Pons (tissue), 1 donor: Measurements from ENCODE around the gene YTHDF1.

Source experiments
- DNase-seq: peaks from one replicate; pipeline ENCODE4 v3.0.0-alpha.2; 2016; ENCODE audit warnings: low spot score

The YTHDF1 gene

DNA sequence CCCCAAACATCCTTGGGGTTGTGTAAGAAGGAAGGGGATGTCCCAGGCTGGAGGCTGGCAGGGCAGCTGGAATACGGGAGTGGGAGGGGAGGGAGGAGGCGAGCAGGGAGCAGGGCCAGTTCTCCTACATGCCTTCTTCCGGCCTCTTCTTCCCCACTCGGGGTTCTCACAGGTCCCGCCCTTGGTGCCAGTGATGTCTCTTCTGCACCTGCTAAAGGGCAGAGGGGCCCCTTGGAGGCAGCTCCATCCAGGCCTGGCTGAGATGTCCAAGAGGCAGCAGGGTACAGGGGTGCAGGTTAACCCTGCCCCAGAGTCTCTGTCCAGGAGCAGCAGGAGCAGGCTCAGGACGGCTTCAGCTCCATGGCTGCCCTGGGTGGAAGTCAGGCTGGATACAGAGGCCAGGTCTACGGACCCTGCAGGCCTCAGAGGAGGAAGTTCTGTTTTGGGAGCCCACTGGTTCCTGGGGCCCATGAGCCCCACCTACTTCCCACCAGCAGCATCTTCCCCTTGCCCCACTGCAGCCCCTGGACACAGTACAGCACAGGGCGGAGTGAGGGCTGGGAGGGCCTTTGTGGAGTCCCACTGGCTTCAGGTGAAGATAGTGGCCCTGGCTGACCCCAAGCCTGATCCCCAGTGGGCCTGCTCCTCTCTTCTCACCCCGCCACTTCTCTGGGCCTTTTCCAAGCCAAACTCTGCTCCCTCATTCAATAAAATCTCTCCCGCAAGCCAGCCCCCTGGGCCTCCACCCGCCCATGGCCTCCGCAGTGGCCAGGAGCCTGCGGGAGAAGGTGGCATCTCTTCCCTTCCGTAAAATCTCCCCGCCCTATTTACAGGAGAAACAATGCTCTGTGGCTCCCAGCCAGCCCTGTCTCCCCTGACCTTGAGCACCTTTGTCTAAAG is 60.4 kb downstream of the YTHDF1 start:
- no peak for DNase-seq

DNA sequence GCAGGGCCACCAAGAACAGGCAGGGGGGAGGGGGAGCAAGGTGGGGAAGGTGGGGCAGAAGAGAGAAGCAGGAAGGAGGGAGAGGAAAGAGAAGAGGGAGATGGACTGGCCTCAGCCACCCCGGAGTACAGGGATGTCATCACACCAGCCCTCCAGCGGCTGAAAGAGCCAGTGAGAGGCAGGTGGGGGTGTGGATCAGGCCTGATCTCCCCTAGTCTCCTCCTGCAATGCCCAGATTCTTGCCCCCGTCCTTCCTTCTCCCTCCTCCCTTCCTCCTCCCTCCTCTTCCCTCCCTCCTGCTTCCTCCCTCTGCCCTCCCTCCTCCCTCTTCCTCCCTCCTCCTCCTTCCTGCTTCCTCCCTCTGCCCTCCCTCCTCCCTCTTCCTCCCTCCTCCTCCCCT is 61.5 kb downstream of the YTHDF1 start:
- DNase-seq: no peak

DNA sequence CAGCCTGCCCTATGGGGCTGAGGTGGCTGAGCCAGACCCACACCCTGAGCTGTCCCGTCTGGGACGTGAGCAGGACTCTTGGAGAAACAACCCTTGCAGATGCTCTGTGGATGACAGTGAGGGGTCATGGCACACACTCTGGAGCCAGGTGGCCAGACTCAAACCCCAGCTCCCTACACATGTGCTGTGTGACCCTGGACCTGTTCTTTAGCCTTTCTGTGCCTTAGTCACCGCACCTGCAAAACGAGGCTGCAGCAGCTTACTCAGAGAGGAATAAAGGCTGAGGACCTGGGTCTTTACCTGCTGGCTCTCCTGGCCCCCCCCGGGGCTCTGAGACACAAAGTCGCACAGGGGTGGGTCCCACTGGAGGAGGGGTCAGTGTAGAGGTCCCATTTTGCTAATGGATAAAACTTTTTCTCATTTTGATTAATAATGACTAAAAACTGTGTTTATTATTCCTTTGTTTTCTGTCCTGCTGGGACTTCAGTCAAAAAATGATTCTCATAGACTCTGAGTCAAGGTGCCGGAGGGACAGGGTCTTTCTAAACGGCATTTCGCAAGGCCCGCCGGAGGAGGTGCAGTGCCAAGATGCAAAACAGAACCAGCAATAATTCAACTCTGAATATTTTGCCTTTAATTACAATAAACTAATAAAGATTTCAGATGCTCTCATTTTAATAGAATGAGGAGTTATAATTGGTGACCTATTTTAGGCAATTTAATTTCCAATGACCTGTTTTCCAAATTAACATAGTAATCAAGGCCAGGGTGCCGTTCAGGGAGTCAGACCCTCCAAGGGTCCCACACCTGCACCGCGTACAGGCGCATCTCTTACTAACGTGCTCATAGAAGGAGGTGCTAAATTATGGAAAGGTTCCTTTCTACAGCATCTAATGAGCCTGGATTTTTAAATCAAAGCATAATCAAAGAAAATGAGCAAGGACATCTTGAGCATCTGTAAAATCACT is 62.4 kb downstream of the YTHDF1 start:
- no peak for DNase-seq

DNA sequence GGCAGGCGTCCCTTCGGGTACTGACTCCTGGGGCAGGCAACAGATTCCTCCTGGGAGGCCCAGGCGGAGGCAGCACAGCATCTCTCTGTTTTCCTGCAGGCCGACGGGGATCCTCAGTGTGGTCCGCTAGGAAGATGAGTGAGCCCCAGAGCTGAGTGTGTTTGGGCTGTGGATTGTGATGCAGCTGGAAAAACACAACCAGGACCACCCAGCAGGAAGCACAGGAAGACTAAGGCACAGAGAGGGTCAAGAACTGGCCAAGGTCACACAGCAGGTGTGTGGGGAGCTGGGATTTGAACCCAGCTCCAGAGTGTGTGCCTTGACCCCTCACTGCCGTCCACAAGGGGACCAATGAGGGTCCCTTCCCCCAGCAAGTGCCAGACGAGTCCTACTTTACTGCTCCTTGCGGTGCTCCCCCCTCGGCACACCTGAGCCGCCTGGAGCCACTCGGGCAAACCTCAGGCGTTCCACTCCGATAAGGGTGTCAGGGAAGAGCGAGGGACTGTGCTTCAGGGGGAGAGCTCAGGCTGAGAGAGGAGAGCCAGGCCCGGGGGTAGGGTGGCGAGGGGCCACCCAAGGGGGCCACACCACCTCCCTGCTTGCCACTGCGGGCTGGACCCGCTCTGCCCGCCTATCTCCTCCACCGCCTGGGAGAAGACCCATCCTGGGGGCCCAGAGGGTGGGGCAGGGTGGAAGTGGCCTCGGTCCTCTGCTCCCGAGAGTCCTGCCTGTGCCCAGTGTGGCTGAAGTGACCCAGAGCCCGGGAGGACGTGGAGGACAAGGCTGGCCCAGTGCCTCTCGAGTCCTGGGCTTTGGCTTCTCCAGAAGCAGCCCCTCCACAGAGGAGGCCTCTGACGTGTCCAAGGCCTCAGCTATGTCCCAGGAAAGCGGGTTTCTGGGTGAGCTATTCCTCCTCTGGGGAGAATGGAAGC is 63.3 kb downstream of the YTHDF1 start:
- DNase-seq: no peak

DNA sequence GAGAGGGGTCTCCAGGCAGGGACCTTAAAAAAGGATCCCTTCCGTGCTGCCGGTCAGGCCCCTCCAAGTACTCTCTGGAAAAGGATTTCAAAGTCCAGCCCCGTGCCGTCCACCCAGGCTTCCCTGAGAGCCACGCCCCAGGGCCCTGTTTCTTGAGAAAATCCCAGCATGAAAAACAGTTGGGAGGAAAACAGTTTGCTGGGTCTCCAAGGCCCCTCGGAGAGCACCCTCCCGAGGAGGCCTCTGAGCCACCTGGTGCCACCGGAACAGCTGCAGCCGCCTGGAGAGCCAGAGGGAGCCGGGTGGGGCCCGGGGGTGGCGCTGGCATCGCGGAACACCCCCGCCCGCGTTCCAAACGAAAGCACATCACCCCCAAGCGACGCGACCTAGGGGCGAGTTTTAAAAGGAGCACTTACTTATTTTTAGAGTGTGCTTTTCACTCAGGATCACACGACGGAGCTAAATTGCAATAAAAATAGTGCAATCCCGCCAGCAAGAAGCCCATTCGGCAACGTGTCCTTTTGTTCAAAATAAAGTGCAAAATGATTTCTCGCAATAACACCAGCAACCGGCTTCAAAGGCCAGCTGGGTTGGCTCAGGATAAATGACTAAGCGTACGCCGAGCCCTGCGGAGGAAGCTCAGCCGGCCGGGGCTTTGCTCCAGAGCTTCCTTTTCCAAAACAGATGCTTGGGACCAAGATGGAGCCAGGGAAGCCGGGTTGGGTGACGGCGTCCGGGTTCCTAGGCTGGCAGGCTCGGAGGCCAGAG is 64.2 kb downstream of the YTHDF1 start:
- no peak for DNase-seq

DNA sequence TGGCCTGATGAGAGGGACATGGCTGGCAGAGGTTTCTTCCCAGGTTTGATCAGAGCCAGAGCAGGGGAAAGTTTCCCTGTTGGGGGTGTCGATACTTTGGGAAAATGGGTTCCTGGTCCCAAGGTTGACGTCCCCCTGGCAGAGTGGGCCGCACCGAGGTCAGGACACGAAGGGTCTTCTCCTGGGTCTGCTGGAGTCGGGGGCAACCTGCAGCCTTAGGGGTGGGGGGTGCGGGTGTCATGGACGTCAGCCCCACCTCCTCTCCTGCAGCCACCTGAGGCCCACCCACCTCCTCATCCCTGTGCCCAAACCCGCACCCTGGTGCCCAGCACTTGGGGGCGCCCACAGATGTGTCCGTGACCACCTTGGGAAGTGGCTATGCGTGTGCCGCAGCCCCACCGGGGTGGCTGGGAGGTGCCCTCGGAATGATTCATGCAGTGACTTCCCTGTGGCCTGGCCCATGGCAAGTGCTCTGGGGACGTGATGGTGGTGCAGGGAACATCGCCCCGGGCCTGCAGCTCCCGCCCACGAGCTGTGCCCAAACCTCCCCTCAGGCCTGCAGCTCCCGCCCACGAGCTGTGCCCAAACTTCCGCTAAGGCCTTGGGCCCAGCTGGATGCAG is 64.9 kb downstream of the YTHDF1 start:
- DNase-seq: no peak

DNA sequence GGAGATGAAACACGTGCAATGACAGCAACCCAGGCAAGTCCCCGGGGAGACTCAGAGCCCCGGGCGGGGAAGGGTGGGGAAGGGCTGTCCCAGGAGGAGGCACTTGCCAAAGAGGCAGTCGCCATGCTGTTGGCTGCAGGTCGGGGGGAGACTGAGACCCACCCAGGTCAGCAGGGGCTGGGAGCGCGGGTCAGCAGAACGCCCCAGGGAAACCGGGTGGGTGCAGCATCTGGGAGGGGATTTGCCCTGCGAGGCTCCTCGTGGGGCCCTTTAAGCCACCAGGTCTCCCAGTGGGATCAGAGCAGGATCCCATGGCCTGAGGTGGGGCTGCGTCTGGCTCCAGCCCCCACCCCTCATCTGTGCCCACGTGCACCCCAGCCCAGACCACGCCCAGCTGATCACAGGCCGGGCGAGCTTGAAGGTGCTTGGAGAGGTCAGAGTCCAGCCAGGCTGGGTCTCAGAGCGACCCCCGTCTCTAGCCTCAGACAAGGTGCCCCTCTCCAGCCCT is 65.5 kb downstream of the YTHDF1 start:
- DNase-seq: no peak

DNA sequence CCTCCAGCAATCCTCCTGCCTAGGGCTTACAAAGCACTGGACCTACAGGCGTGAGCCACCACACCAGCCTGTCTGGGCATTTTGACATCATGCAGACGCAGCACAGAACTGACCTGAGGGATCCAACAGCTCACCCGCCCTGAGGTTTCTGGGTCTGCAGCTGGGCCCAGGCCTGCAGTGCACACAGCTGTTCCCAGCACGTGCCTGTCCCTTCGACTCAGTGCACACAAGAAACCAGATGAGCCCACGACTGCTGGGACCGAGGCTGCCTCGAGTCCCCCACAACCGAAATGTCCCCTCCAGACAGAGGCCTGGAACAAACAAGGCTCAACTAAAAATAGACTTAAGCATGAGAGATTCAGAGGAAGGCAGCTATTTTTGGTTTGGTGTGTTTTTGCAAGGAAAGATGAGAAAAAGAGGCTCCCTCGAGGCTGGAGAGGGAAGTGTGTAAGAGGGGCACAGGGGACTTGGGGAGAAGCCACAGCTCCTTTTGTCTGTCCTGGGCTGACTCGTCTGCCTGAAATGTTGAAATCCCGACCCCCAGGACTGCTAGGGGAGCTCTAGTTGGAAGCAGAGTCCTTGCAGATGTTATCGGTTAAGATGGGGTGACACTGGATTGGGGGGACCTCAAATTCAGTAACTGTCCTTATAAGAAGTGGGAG is 66.3 kb downstream of the YTHDF1 start:
- peak; percentile 2 for DNase-seq

DNA sequence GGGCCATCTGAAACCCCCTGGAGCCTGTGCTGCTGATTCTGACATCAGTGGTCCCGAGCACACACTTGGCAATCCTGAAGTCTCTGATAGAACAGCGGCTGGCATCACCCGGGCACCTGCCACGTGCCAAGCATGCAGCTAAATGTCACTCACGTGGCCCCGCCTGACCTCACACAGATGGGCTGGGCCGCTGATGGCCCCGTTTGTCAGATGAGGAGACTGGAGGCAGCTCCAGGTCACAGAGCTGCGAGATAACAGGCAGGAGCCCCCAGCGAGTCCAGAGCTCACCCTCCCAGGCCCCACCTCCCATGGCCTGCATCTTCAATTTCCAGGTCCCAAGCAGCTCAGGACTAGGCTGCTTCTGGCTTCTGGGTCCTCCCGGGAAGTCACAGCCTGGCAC is 67.2 kb downstream of the YTHDF1 start:
- DNase-seq: no peak

DNA sequence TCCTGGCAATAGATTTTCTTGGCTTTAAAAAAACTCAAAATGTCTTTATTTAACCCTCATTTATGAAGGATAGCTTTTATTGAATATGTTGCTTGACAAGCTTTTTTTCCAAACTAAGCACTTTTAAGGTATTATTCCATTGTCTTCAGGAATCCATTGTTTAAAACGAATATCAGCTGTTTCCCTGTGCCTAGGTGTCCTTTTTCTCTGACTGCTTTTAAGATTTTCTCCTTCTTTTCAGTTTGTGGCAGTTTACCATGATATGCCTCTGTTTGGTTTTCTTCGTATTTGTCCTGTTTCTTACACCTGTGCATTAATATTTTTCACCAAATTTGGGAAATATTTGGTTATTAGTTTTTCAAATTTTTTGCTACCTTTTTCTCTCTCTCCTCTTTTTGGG is 68.4 kb downstream of the YTHDF1 start:
- no peak for DNase-seq
